GM12875 (cell line): ENCODE measurements around the gene TNN.

Experiments
- H3K4me3 ChIP-seq: one replicate; pipeline ENCODE4 v1.5.1; 2011; ENCODE audit warnings: low read depth, low read length, control low read depth
- CTCF ChIP-seq: IDR thresholded peaks from 2 replicates; pipeline ENCODE4 v1.5.1; 2011; ENCODE audit warnings: low read depth, mild to moderate bottlenecking, control low read depth, inconsistent platforms, low read length, moderate library complexity, borderline replicate concordance; ENCODE audit not compliant: insufficient read depth

The TNN gene

GRCh38 chr1:175155473-175155856 is 87.8 kb downstream of the TNN start:
- TF ChIP-seq CTCF = no peak
- no peak overlapping the region for H3K4me3 ChIP-seq

- no peak overlapping the region for H3K4me3 ChIP-seq
- no peak for TF ChIP-seq CTCF
Observed at GRCh38 chr1:175155936-175156335, 88.3 kb downstream of the TNN start.

GRCh38 chr1:175157200-175157599 is 89.6 kb downstream of the TNN start:
- no peak overlapping the region for H3K4me3 ChIP-seq
- TF ChIP-seq CTCF = no peak

GRCh38 chr1:175158170-175158591 is 90.5 kb downstream of the TNN start:
- no peak overlapping the region for H3K4me3 ChIP-seq
- TF ChIP-seq CTCF = no peak

GRCh38 chr1:175162955-175163354 is 95.3 kb downstream of the TNN start:
- H3K4me3 ChIP-seq = no peak overlapping the region
- TF ChIP-seq CTCF = no peak

GRCh38 chr1:175163702-175164101 is 96.1 kb downstream of the TNN start:
- no peak overlapping the region for H3K4me3 ChIP-seq
- TF ChIP-seq CTCF = no peak

GRCh38 chr1:175164751-175165150 is 97.1 kb downstream of the TNN start:
- H3K4me3 ChIP-seq = no peak overlapping the region
- no peak for TF ChIP-seq CTCF
